HL-60 (cell line): ENCODE data around the gene OVOL1.

Source experiments
- DNase-seq, 2 experiments: peaks; one replicate each; pipeline ENCODE4 v3.0.0-alpha.2; 2010 to 2020; ENCODE audit warnings: low read depth in 1 of 2, low spot score in 1 of 2
- H3K27ac ChIP-seq: fragments of 250-450 bp; sonication (Bioruptor Pico); replicated peaks from 2 replicates; pipeline ENCODE4 v1.5.1; 2020; ENCODE audit warnings: mild to moderate bottlenecking, moderate library complexity
- H3K27me3 ChIP-seq: fragments of 250-450 bp; sonication (Bioruptor Pico); 2 replicates; pipeline ENCODE4 v1.5.1; 2021; ENCODE audit warnings: mild to moderate bottlenecking, moderate library complexity; ENCODE audit not compliant: insufficient read depth, poor library complexity, severe bottlenecking
- H3K4me3 ChIP-seq: replicated peaks from 2 replicates; pipeline ENCODE4 v1.5.1; 2011; ENCODE audit warnings: mild to moderate bottlenecking, control low read depth, low read length; ENCODE audit not compliant: insufficient read depth
- GABPA ChIP-seq: IDR thresholded peaks from 2 replicates; pipeline ENCODE4 v1.6.1; 2012; ENCODE audit warnings: low read depth
- POLR2AphosphoS5 ChIP-seq: IDR thresholded peaks from 2 replicates; pipeline ENCODE4 v1.6.1; 2012; ENCODE audit warnings: low read depth
- SPI1 ChIP-seq: IDR thresholded peaks from 2 replicates; pipeline ENCODE4 v1.6.1; 2012; ENCODE audit warnings: low read depth, mild to moderate bottlenecking, borderline replicate concordance
- TF ChIP-seq, protein P1 (sequence below): IDR thresholded peaks from one replicate; pipeline ENCODE4 v1.5.1; 2011; ENCODE audit warnings: low read length, control low read depth, inconsistent platforms; ENCODE audit not compliant: insufficient read depth
- TF ChIP-seq, protein P2 (sequence below): IDR thresholded peaks from 2 replicates; pipeline ENCODE4 v1.6.1; 2012; ENCODE audit warnings: low read depth; ENCODE audit not compliant: insufficient replicate concordance

Gene OVOL1

DNA sequence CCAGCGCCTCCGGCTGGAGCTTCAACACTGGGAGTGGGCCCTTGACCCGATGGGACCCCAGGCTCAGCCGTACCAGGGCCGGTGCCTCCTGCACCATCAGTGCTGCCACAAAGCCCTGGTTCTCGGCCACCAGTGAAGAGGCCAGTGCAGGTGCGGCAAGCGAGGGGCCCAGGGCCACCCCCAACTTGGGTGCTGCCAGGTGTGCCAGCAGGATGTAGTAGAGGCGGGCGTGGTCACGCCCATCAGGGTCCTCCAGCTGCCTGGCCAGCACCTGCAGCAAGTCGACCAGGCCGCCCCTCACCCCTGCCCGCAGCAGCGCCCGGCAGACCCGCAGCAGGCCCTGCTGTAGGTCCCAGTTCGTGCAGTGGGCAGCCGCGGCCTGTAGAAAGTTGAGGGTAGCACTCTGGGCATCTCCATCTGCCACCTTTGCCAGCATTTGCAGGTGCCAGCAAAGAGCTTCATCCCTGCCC is 8.4 kb upstream of the OVOL1 start:
- TF ChIP-seq, protein P1, sequence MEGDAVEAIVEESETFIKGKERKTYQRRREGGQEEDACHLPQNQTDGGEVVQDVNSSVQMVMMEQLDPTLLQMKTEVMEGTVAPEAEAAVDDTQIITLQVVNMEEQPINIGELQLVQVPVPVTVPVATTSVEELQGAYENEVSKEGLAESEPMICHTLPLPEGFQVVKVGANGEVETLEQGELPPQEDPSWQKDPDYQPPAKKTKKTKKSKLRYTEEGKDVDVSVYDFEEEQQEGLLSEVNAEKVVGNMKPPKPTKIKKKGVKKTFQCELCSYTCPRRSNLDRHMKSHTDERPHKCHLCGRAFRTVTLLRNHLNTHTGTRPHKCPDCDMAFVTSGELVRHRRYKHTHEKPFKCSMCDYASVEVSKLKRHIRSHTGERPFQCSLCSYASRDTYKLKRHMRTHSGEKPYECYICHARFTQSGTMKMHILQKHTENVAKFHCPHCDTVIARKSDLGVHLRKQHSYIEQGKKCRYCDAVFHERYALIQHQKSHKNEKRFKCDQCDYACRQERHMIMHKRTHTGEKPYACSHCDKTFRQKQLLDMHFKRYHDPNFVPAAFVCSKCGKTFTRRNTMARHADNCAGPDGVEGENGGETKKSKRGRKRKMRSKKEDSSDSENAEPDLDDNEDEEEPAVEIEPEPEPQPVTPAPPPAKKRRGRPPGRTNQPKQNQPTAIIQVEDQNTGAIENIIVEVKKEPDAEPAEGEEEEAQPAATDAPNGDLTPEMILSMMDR, result no peak
- TF ChIP-seq SPI1 (no peak), POLR2AphosphoS5 (no peak)
- TF ChIP-seq, protein P2, sequence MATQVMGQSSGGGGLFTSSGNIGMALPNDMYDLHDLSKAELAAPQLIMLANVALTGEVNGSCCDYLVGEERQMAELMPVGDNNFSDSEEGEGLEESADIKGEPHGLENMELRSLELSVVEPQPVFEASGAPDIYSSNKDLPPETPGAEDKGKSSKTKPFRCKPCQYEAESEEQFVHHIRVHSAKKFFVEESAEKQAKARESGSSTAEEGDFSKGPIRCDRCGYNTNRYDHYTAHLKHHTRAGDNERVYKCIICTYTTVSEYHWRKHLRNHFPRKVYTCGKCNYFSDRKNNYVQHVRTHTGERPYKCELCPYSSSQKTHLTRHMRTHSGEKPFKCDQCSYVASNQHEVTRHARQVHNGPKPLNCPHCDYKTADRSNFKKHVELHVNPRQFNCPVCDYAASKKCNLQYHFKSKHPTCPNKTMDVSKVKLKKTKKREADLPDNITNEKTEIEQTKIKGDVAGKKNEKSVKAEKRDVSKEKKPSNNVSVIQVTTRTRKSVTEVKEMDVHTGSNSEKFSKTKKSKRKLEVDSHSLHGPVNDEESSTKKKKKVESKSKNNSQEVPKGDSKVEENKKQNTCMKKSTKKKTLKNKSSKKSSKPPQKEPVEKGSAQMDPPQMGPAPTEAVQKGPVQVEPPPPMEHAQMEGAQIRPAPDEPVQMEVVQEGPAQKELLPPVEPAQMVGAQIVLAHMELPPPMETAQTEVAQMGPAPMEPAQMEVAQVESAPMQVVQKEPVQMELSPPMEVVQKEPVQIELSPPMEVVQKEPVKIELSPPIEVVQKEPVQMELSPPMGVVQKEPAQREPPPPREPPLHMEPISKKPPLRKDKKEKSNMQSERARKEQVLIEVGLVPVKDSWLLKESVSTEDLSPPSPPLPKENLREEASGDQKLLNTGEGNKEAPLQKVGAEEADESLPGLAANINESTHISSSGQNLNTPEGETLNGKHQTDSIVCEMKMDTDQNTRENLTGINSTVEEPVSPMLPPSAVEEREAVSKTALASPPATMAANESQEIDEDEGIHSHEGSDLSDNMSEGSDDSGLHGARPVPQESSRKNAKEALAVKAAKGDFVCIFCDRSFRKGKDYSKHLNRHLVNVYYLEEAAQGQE, result no peak
- H3K27me3 ChIP-seq, result no peaks in the 10 kb centered on the region
- H3K4me3 ChIP-seq, result peak overlapping the region; percentile 54; the same call in 1 of the 2 replicates
- no peak for DNase-seq
- peak overlapping the region; percentile 97 for H3K27ac ChIP-seq

DNA sequence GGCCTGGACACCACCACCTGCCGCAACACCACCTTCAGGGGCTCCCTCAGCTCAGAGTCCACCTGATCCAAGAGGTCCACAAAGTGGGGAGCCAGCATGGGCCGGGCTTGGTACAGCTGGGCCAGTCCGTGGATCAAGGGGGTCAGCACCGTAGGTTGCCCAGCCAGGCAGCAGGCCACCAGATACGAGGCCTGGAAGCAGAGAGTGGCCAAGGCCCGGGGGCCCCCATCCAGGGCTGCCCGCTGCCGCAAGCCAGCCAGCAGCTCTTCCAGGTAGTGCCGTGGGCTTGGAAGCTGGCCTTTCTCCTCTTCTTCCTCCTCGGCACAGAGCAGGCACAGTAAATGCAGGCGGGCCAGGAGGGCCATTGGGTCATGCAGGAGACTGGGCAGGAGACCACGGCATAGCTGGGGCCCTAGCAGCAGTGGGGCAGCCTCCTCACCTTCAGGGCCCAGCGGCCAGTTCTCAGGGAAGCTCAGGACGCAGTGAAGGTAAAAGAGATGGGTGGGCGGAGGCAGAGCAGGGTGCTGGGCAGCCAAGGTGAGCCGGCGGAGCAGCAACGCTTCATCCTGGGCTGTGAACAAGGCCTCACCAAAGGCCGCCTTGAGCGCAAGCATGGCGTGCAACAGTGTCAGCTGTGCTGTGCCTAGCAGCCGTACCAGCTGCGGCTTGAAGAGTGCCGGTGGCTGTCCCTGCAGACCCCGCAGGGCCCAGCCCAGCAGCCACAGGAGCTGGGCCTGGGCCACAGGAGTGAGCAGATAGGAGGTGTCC is 7.8 kb upstream of the OVOL1 start:
- peak overlapping the region; percentile 54 for H3K4me3 ChIP-seq
- no peak for DNase-seq
- H3K27ac ChIP-seq, result peak overlapping the region; percentile 97
- H3K27me3 ChIP-seq, result no peaks in the 10 kb centered on the region
- TF ChIP-seq, protein P2, result no peak
- TF ChIP-seq POLR2AphosphoS5 (no peak), SPI1 (no peak), GABPA (no peak)
- TF ChIP-seq, protein P1, result no peak

DNA sequence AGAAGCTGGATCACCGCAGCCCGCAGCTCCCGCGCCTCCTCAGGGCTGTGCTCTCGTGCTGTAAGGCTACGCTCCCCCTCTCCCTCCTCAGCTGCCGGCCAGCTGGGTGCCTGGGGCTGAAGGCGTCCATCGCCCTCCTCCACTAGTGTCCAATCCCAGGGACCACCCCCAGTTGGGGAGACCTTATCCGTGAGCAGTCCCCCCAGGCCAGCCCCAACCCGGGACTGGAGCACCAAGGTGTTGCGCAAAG is 7.3 kb upstream of the OVOL1 start:
- peak overlapping the region; percentile 54 for H3K4me3 ChIP-seq
- no peak for TF ChIP-seq POLR2AphosphoS5
- no peak for TF ChIP-seq GABPA
- TF ChIP-seq SPI1, result no peak
- TF ChIP-seq, protein P1, result no peak
- TF ChIP-seq, protein P2, result no peak
- peak overlapping the region; percentile 97 for H3K27ac ChIP-seq

More for the DNA sequence above, 7.3 kb upstream of the OVOL1 start:
- no peak for DNase-seq
- no peaks in the 10 kb centered on the region for H3K27me3 ChIP-seq
